Activated CD4-positive, alpha-beta T cell treated with anti-CD3 and anti-CD28 coated beads, Interleukin-2, amount 50 U/mL, for 4 hours (primary cell): Measurements from ENCODE around the gene POLR3B.
"Not testable (repeated sequence)": the region's sequence is repeated elsewhere in the genome, so short reads cannot be mapped to it uniquely, and the experiment has no call there.

Experiments
- DNase-seq, 2 experiments: peaks; one replicate each; pipeline ENCODE4 v3.0.0-alpha.2; 2020

Gene POLR3B

GRCh38 chr12:106477627-106478026 lies 120.1 kb downstream of the POLR3B start:
- DNase-seq = not testable (repeated sequence)

GRCh38 chr12:106480251-106480650 lies 122.7 kb downstream of the POLR3B start:
- DNase-seq = no peak

- DNase-seq = no peak
Measured at GRCh38 chr12:106481246-106481645, 123.7 kb downstream of the POLR3B start.

- DNase-seq = no peak
Measured at GRCh38 chr12:106487664-106488063, 130.1 kb downstream of the POLR3B start.

GRCh38 chr12:106488884-106489283 lies 131.3 kb downstream of the POLR3B start:
- DNase-seq = no peak

- DNase-seq = no peak
Measured at GRCh38 chr12:106490264-106490663, 132.7 kb downstream of the POLR3B start.

GRCh38 chr12:106492857-106493256 lies 135.3 kb downstream of the POLR3B start:
- no peak for DNase-seq

GRCh38 chr12:106493531-106493930 lies 136.0 kb downstream of the POLR3B start:
- no peak for DNase-seq

GRCh38 chr12:106495354-106495965 lies 137.9 kb downstream of the POLR3B start:
- DNase-seq = no peak

- no peak for DNase-seq
Measured at GRCh38 chr12:106498056-106498455, 140.5 kb downstream of the POLR3B start.

- DNase-seq = no peak
Measured at GRCh38 chr12:106499628-106500027, 142.1 kb downstream of the POLR3B start.

- no peak for DNase-seq
Measured at GRCh38 chr12:106506691-106507090, 149.1 kb downstream of the POLR3B start.

GRCh38 chr12:106508966-106509365 lies 151.4 kb downstream of the POLR3B start:
- DNase-seq = no peak

GRCh38 chr12:106511365-106511764 lies 153.8 kb downstream of the POLR3B start:
- DNase-seq = no peak

GRCh38 chr12:106517314-106517713 lies 159.8 kb downstream of the POLR3B start:
- DNase-seq = no peak

- DNase-seq = no peak
Measured at GRCh38 chr12:106519607-106520021, 162.1 kb downstream of the POLR3B start.

- no peak for DNase-seq
Measured at GRCh38 chr12:106521901-106522300, 164.4 kb downstream of the POLR3B start.

- no peak for DNase-seq
Measured at GRCh38 chr12:106522708-106523107, 165.2 kb downstream of the POLR3B start.

- DNase-seq = no peak
Measured at GRCh38 chr12:106527356-106527755, 169.8 kb downstream of the POLR3B start.

- no peak for DNase-seq
Measured at GRCh38 chr12:106541201-106541600, 183.7 kb downstream of the POLR3B start.

- no peak for DNase-seq
Measured at GRCh38 chr12:106551410-106551809, 193.9 kb downstream of the POLR3B start.

GRCh38 chr12:106552228-106552627 lies 194.7 kb downstream of the POLR3B start:
- no peak for DNase-seq
